Fibroblast of lung (primary cell): ENCODE measurements around the gene TTC17.

Experiments
- CTCF ChIP-seq, 2 donors: IDR thresholded peaks in 1 of 2; conservative IDR thresholded peaks in 1 of 2; 1 replicate in 1 of 2; 2 replicates in 1 of 2; pipeline ENCODE4 v1.5.1; 2011 to 2012; ENCODE audit warnings: low read length in 2 of 2, control low read depth in 1 of 2, inconsistent platforms in 1 of 2, low read depth in 1 of 2, mild to moderate bottlenecking in 1 of 2
- EZH2 ChIP-seq: IDR thresholded peaks from 2 replicates; pipeline ENCODE4 v1.5.1; 2012; ENCODE audit warnings: low read length, control low read depth, mild to moderate bottlenecking; ENCODE audit errors: missing control alignments

DNA sequence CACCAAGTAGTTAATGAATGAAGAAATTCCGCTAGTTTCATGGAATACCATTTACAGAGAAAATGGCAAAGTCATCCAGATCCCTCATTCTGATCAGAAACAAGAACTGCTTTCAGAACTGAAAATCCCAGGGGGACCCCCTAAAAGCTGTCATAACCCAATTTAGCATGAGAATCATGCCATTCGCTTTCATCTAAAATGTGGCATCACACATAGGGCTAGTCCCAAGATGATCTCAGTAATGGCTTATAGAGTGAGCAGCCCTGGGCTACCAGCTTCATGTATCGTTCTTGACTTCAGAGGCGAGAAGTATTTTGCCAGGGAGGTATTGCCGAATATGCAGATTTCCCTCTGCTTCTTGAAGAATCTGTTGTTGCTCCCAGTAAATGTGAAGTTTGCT lies 134.0 kb downstream of the TTC17 start:
- TF ChIP-seq CTCF (conservative IDR thresholded peaks at IDR 0.05 in 1 of 2, IDR thresholded peaks at IDR 0.05 in 1 of 2; ENCODE audit: low read depth in 1 of 2, low read length in 2 of 2) (no peak), EZH2 (no peak)
